ENCODE data around the gene FYTTD1.

FYTTD1 gene

DNA sequence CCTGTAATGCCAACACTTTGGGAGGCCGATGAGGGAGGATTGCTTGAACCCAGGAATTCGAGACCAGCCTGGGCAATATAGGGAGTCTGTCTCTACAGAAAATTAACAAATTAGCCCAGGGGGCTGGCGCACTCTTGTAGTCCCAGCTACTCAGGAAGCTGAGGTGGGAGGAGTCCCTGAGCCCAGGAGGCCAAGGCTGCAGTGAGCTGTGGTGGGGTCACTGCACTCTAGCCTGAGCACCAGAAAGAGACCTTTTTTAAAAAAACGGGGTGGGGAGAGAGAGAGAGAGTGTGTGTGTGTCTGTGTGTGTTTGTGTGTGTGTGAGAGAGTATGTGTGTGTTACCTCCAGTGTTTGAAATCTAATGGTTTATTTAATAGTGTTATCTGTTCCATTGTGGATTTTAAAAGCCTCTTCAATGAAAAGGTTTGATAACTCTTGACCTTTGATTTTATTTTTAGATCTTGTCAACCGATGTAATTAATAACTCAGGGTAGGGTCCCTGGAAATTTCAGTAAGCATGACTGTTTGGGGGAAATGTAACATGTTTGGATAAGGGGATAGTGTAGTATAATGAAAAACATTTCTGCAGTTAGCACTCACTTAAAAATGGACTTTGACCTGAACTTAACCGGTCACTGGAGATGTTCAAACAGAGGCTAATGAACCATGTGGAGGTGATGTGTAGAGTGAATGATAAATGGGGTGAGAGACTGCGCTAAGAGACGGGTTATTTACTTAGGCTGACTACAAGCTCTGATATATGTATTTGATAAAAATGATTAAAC lies 71.1 kb downstream of the FYTTD1 start:
- Mint-ChIP-seq H3K4me1 (peaks cover 14% of the 10 kb centered on the region), H3K9me3 (no peaks in the 10 kb centered on the region), H3K27ac (peak overlapping the region; percentile 36), H3K36me3 (peaks cover 36% of the 10 kb centered on the region), H3K27me3 (no peaks in the 10 kb centered on the region), H3K4me3 (no peak overlapping the region)
- ATAC-seq, result no peak

DNA sequence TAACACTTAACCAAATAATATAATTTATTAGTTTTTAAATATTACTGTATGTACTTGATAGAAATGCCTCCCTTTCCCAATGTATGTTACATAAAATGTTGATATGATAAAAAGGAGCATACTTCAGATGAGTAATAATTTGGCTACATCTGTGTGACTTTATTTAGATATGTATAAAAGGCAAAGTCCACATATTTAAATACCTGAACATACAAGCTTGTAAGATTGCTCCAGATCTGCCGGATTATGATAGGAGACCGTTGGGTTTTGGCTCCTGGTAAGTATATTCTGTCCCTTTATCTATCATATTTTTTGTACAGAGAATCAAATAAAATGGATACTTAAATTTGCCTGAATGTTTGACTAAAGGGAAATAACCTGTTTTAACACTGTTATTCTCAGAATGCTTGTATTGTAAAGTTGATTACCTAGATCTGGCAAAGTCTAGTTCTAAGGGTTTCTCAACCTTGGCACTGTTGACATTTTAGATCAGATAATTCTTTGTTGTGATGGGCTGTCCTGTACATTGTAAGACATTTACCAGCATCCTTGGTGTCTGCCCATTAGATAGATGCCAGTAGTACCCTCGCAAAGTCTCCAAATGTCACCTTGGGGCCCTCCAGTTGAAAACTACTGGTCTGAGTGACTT lies 79.8 kb downstream of the FYTTD1 start:
- peaks cover 39% of the 10 kb centered on the region for H3K36me3 Mint-ChIP-seq
- H3K4me1 Mint-ChIP-seq, result peaks cover 9% of the 10 kb centered on the region
- H3K27me3 Mint-ChIP-seq, result no peaks in the 10 kb centered on the region
- no peak for ATAC-seq
- no peak overlapping the region for H3K27ac Mint-ChIP-seq
- H3K9me3 Mint-ChIP-seq, result no peaks in the 10 kb centered on the region
- H3K4me3 Mint-ChIP-seq, result no peak overlapping the region

DNA sequence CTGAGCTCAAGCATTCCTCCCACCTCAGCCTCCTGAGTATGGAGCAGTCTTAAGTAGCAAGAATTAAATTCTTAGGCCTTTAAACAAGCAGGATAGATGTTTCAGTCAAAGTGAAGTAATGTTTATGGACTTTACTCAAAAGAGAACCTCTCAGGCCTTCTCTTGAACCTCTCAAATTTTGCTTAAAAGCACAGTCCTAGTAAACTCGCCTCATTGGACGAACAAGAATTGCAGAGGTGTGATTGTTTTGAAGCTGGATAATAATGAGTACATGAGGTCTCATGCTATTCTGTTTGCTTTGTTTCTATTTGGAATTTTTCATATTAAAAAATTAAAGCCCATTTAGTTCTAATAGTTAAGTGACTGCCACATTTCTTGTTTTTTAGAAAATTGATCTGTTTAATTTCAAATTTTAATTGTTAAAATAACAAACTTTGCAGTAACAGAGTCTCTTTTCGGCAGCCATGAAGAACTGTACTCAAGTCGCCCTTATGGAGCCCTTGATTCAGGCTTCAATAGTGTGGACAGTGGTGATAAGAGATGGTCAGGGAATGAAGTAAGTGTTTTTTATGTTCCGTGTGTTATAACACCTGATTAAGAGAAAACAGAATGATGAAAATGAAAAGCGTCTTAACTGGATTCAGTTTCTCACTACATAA lies 80.8 kb downstream of the FYTTD1 start:
- H3K4me3 Mint-ChIP-seq, result no peak overlapping the region
- no peaks in the 10 kb centered on the region for H3K9me3 Mint-ChIP-seq
- no peak overlapping the region for H3K27ac Mint-ChIP-seq
- ATAC-seq, result no peak
- no peaks in the 10 kb centered on the region for H3K27me3 Mint-ChIP-seq
- peaks cover 41% of the 10 kb centered on the region for H3K36me3 Mint-ChIP-seq
- peaks cover 11% of the 10 kb centered on the region for H3K4me1 Mint-ChIP-seq

GRCh38 chr3:197830967-197831313 lies 81.3 kb downstream of the FYTTD1 start:
- H3K4me3 Mint-ChIP-seq, result no peak overlapping the region
- H3K27me3 Mint-ChIP-seq, result no peaks in the 10 kb centered on the region
- ATAC-seq, result no peak
- H3K4me1 Mint-ChIP-seq, result peaks cover 15% of the 10 kb centered on the region
- H3K9me3 Mint-ChIP-seq, result no peaks in the 10 kb centered on the region
- peaks cover 43% of the 10 kb centered on the region for H3K36me3 Mint-ChIP-seq
- H3K27ac Mint-ChIP-seq, result no peak overlapping the region

DNA sequence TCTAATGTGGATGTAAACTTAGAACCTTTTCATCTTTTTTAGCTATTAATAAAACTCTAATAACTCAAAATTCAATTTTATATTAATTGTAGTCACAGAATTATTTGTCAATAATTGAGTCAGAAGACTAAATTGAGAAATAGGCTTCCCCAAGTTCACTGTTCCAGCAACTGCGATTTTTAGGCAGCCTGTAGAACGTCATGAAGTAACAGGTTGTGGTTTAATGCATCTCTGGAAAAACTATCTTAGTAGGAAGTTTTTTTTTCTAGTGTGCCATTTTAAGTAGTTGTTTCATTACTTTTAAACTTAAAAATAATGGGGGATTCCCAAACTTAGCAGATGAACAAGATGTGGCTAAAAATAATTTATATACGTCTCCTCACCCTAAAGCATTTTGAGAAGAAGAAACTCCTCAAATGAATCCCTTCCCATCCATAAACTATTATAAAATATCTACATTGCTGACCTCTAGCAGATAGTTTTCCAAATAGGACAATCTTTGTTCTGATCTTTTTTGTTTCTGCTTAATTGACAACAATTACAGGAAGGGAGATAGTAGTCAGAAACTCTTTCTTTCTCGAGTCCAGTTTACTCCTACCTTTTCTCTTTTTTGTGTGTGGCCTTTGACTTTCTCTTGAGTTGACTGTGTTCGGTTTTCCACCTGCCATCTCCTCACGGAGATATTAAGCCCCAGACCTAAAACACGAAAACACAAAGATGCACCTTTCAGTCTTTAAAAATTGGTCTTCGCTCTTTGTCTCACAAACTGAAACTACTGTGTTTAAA lies 84.4 kb downstream of the FYTTD1 start:
- Mint-ChIP-seq H3K4me1 (peaks cover 15% of the 10 kb centered on the region), H3K36me3 (peaks cover 32% of the 10 kb centered on the region), H3K27ac (peak overlapping the region; percentile 90), H3K4me3 (peak overlapping the region; percentile 35), H3K27me3 (no peaks in the 10 kb centered on the region), H3K9me3 (no peaks in the 10 kb centered on the region)
- ATAC-seq, result peak; percentile 81

DNA sequence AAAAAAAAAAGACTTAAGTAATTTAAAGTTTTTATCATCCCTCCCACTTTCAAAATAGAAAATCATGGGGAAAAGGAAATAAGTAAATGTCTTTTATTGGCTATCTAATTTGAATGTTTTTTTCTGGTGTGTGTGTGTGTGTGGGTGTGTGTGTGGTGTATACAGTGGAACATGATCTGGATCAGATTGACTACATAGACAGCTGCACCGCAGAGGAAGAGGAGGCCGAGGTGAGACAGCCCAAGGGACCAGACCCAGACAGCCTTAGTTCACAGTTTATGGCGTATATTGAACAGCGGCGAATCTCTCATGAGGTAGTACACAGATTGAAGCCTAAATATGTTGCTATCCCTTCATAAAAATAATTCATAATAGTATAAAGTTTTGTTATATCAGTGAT lies 85.8 kb downstream of the FYTTD1 start:
- Mint-ChIP-seq H3K4me1 (peaks cover 15% of the 10 kb centered on the region), H3K9me3 (no peaks in the 10 kb centered on the region), H3K4me3 (peak overlapping the region; percentile 60), H3K27ac (peak overlapping the region; percentile 90), H3K36me3 (peaks cover 35% of the 10 kb centered on the region), H3K27me3 (no peaks in the 10 kb centered on the region)
- peak; percentile 88 for ATAC-seq

DNA sequence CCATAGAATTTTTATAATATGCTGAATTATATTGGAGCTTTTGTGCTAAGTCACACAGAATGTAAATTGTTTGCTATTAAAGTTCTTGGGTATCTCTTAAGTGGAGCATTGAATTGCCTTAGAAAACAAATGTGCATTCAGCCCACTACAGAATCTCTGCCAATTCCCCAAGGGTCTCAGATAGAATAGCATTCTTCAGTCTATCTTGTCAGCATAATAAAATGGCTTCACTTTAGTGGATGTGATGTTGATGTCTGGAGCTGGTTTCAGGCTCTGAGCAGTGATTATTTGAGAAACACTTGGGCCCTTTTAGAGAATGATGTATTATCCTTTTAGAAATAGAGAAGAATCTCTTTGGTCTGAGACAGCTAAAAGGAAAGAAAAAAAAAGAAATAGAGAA lies 86.6 kb downstream of the FYTTD1 start:
- peak overlapping the region; percentile 59 for H3K4me3 Mint-ChIP-seq
- peaks cover 15% of the 10 kb centered on the region for H3K4me1 Mint-ChIP-seq
- H3K9me3 Mint-ChIP-seq, result no peaks in the 10 kb centered on the region
- no peaks in the 10 kb centered on the region for H3K27me3 Mint-ChIP-seq
- H3K27ac Mint-ChIP-seq, result peak overlapping the region; percentile 90
- peaks cover 37% of the 10 kb centered on the region for H3K36me3 Mint-ChIP-seq
- no peak for ATAC-seq
